ENCODE measurements around the gene LLCFC1.

LLCFC1 gene

DNA sequence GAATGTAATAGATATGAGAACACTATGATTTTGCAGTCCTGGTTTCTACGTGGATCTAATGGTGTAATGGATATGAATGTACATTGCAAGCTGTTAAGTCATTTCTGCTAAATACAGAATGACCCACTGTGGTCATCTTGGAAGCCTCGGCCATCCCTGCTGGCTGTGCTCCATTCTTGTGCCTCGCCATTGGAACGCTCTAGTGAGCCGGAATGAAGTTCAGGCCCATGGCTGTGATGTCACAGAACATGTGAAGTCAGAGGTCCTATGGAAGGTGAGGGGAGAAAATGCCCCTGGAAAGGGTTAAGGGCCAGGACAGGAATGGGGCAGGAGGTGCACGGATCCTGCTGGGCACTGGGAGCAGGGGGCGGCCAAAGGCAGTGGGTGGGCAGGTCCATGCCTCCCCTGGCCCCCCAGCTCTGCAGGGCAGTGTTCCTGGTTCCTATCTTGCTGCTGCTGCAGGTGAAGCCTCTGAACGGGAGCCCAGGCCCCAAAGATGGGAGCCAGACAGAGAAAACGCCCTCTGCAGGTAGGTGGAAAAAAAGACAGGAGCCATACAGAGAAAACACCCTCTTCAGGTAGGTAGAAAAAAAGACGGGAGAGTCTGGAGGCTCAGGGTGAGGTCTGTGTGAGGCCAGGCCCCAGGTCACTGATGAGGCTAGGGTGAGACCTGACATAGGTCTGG lies at the start of gene LLCFC1:
Gene LLCFC1 (plus strand): TSS at position 259 of the 685 bp plus-strand sequence. CDS start 138 bp downstream, at position 397.
- no peak for DNase-seq

DNA sequence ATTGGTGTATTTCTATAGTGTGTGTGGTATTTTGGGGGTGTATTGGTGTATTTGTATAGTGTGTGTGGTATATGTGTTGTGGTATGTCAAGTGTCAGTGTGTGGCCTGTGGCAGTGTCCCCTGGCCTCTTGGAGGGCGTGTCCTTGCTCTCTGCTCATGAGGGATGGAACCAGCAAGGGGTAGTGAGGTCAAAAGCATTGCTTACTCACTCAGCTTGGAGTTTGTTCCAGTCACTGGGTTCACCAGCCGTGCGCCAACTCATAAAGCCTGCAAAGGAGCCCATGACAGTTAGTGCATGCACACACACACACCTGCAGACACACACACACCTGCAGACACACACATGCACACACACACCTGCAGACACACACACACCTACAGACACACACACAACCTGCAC lies 49.5 kb upstream of the LLCFC1 start:
- DNase-seq, result no peak

DNA sequence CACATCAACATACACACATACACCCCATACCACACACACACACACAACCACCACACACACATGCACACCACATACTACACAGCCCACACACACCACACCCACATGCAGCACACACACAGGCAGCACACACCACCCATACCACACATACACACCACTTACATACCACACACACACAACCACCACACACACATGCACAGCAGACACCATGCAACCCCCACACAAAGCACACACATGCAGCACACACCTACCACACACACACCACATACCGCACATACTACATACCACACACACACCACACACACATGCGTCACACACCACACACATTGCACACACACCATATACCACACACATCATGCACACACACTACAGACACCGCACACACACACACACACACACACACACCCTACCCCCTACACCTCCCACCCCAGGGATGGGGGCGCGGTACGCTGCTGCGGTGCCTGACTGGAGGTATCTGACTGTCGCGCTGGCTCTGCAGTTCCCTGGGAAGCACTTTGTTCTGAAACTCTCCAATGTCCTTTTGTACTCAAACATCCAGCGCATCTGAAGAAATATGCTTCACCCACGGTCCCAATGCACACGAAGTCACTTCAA lies 48.3 kb upstream of the LLCFC1 start:
- DNase-seq, result no peak

DNA sequence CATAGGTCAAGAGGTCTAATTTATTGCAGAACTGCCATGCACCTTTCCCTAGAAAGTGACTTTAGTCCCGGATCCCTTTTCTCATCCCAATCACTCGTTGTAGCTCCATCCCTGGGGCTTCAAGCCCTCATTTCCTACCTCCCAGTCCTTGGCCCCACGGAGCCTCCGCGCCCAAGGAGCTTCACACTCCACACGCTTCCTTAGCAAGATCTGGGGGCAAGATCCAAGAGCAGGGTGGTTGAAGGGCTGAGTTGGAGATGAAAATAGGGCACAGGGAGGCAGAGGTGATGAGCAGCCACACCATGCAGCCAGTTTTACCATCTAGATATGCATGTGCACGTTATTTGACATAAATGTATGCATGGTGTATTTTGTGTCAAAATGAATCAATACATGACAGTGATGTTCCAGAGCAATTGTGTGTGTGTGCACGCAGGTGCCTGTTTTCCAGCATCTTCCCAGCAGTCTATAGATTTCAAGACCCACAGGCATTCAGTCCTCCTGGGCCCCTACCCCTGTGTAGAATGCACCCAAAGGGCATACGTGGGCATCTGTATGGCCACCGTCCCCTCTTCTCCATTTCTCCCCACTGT lies 47.7 kb upstream of the LLCFC1 start:
- no peak for DNase-seq

DNA sequence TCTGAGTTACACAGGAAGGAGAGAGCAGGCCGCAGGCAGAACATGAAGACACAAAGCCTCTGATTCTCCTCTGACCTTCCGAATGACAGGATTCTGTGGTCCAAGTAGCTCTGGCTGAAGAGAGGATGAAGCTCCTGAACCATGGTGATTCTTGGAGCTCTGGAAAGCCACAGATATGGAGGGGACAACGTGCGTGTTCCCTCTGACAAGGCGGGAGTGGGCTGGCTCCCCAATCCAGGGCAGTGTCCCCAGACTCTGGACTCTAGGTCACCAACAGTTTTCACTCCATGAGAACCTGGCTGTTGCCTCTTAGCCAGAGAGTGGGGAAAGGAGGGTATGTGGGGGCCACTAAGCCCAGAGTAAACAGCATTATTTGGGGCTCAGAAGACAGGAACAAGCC lies 46.3 kb upstream of the LLCFC1 start:
- no peak for DNase-seq

DNA sequence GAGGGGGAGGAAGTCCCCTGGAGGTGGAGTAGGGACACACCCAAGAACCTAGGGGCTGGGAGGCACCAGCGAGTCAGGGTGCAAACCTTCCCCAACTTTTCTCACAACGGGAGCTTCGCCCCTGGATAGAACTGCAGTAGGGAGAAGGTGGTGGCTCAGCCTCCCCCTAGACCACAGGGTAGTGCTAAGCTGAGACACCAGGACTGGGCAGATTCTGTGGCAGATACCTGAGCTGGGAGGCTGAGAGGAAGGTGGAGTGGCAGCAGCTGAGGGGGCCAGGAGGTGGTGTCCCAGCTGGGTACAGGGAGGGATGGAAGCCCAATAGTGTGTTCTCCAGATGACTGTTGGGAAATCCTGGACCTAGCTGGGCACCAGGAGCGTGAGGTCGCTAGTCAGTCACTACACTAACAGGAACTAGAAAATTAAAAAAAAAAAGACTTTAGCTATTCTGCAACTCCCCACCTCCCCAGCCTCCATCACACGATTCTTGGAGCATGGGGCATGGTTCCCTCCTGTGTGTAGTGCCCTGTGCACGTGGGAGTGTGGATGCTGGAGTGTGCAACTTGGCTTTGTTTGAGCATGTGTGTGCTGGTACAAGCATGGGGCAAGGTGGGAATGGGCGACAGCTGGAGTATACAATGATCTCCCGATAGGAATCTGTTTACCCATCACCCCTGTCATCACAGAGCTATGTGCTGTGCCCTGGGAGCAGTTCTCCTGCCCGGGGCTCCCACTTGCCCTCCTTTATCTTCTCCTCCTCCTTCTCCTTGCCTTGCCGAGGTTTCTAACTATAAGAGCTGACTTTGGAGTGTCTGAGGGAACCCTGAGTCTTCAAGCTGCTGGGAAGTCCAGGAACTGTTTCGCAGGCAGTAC lies 44.9 kb upstream of the LLCFC1 start:
- DNase-seq, result no peak

DNA sequence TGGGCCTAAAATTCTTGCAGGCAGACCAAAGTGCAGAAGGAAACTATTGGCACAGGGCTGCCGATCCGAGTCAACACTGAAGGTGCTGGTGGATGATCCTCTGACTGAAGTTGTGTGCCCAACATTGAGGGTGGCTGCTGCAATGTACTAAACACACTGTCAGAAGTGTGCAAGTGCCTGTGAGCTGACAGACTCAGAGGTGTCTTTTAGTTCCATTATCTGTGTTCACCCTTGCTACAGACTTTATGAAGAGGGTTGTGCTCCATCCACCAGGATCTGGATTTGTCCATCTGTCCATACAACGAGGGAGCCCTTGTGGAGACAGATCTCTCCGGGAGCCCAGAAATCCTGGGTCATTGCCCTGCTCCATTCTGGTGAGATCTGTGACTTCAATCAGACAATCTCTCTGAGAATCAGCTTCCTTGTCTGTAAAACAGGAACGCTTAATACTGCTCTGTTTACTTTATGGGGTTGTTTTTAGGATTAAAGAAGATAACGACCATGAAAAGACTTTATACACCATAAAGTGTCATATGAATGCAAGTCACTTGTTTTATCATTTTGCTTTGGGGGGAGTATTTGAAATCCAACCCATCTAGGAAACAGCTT lies 44.2 kb upstream of the LLCFC1 start:
- DNase-seq, result no peak

DNA sequence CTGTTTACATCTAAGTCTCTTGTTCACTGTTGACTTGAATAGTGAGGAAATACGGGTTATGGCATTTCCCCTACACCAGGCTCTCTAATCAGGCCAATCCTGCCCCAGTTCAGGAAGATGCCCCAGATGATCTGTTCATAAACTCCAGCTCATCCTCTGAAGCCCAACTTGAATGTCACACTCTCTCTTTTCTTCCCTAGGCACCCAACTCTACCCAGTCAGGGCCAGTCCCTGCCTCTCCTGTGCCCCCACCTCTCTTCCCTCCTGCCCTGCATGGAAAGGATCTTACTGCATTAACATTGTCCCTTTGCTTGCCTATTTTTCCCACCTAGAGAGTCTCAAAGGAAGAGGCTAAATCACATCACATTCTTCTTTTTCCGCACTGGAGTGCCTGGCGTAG lies 43.1 kb upstream of the LLCFC1 start:
- no peak for DNase-seq

DNA sequence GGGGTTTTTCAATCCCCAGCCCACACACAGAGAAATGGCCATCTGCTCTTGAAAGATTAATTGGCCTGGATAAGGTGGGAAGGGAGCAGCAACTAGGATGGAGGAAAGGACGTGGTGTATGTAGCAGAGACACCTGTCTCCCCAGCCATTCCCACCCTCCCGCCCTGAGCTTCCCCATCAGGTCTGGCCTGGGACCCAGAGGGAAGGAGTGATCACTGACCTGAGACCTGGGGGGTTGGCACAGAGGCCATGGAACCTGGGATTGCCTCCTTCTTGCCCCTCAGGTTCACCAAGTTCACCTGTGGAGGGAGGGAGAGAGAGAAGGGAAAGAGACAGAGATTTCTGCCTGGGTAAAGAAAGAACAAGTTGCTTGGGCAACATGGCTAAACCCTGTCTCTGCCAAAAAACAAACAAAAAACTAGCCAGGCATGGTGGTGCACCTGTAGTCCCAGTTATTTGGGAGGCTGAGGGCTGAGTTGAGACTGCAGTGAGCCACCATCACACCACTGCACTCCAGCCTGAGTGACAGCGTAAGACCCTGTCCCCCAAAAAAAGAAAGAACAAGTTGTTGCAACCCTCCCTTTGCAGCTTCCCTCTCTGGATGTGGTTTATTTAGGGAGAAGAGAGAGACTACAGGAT lies 42.4 kb upstream of the LLCFC1 start:
- DNase-seq, result no peak

DNA sequence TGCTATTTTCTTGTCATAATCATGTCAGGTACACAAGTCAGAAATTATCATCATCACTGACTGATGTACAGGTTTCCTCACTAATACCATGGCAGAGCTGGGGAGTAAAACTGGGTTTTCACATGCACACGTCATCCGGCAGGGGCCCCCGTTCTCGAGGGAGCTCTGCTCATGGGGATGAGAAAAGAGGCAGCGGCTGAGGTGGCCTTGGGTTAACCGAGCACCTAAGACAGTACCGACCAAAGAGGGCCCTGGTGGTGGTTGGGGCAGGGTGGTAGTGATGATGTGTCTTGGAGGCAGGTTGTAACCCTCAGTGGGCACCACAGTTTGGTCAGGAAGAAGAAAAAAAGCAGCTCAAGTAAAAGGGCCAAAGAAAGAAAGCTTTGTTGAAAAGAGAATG lies 41.6 kb upstream of the LLCFC1 start:
- DNase-seq, result no peak

DNA sequence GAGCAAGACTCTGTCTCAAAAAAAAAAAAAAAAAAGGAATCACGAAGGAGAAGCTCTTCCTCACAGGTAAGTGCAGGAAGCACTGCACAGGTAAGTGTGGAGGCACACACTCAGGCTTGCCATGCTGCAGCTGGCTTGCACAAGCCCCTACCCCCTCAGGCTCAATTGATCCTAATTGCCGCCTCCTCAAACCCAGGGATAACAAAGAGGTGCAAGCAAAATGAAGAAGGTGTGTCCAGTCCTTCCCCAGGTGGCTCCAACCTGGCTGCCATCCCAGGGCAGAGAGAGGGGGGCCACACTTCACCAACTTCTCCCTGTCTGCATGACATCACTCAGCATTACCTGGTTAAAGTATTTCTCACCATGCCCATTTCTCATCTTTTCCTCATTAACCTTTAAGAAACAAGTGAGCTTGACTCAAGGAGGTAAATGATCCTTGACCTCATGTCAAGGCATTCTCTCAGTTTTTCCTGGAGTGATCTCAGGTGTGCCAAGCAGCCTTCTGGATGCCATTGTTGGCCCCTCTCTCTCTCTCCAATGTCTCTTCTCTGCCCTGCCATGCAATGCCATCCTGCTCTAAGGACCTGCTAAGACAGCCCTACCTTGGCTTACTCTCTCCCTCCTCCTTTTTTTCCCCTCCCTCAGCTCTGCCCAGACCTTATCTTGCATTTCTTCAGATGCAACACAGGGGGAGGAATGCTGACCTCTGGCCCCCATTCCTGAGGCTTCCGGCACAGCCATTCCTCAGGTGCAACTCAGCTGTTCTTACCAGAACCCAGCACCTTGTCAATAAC lies 40.7 kb upstream of the LLCFC1 start:
- DNase-seq, result no peak

DNA sequence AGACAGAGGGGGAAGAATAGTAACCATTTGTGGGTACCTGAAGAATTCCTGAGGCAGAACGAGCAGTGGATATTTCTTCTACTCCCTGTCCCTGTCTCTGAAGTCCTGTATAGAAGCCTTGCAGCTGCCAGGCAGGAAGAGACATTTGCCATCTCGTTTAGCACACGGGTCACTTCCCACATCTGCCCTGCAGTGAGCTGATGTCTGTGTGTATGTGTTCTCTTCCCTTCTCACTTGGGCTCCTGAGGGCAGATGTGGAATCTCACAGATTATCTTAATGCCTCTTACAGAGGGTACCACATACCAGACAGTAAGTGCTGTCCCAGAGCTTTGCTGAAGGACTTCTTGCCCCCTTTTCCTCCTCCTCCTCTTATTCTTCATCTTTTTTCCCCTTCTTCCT lies 39.6 kb upstream of the LLCFC1 start:
- DNase-seq, result no peak

DNA sequence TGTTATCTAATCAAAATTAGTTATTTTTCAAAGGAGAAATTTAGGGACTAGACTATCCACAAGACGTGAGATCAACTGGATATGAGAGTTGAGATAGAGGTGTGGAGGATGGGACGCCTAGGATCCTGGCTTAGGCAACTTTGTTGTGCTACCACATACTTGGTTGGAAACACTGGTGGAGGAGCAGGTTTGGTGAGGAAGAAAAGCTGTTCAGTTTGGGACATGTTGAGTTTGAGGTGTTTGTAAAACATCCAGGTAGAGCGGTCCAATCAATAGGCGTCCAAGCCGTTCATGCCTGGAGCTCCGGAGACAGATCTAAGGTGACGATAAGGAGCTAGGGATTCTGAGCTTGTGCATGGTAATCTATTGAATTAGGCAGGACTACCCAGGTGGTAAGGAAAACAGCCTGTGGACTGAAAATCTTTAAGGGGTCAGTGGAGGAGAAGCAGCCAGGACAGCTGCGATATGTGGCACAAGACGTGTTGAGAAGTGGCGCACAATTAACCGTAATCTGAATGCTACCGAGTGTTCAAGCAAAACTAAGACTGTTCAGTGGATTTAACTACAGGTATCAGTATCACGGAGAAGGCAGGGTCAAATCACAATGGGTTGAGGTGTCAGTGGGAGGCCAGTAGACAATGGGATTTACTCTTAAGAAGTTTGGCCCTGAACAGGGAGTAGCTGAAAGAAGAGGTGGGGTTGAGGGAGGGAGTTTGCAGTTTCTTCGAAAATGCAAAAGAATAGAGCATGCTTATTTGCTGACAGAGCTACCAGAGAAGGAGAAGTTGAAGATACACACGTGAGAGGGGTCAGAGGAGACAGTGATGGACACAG lies 37.6 kb upstream of the LLCFC1 start:
- DNase-seq, result no peak

DNA sequence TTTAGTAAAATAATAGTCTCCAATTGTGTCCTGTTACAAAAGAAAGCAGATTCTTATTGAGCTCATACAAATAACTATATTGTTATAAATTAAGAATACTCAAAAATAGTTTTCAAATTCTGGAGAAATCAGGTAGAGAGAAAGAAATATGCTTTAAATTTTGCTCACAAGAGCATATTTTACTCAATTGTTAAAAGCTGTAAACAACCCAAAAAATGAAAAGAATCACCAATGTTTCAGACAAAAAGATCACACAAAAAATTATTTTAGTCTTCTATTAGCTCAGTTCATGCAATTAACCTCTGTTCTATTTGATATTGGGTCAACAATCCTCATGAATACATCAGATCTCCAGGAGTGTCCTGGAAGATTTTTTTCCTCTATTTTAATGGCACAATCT lies 35.2 kb upstream of the LLCFC1 start:
- DNase-seq, result no peak

DNA sequence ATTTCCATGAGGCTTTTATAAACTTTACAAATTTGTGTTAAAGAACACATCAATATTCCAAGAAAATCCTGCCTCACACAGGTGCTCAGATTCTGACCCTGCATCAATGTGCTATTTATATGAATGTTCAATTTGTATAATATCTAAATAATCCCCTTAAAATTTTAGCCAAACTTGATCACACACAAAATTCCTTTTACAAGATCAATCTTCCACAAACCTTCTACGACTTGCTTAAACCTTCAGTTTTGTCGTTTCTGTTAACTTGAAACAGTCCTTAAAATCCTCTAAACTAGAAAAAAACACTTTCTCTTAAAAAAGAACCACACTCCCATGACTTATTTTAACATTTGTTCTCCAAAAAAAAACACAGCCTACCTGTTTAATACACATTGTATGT lies 33.5 kb upstream of the LLCFC1 start:
- no peak for DNase-seq

DNA sequence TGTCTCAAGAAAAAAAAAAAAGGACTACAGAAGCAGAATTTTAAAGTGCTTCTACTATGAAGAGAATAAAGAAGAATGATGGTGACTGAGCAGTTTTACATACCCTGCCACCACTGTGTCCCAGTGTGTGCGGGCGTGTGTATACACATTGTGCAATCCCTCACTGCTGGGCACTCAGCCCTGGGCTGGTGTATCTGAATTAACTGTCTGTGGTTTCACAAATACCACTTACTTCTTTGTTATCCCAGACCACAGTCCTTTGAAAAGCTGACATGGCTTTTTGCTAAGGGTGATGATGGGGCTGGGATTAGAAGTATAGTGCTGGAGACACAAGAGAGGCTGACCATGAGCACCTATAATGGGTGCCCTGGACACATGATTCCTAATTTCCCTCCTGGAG lies 32.6 kb upstream of the LLCFC1 start:
- DNase-seq, result no peak

DNA sequence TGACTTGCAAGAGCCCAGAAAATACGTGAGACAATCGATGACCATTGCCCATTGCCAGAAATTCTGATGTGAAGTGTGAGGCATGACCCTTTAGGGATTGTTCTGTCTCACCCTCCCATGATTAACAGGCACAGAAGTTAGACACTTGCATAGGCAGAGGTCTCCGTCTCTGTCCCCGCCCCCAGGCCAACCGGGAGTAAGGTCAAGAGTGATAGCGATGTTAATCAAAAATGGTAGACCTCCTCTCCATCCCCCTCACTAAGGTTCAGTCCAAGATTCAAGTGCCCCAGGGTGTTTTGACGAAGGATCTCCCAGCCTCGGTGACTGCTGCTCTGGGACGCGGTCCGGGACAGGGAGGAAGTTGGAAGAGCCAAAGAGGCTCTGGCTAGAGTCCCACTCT lies 31.0 kb upstream of the LLCFC1 start:
- DNase-seq, result no peak

DNA sequence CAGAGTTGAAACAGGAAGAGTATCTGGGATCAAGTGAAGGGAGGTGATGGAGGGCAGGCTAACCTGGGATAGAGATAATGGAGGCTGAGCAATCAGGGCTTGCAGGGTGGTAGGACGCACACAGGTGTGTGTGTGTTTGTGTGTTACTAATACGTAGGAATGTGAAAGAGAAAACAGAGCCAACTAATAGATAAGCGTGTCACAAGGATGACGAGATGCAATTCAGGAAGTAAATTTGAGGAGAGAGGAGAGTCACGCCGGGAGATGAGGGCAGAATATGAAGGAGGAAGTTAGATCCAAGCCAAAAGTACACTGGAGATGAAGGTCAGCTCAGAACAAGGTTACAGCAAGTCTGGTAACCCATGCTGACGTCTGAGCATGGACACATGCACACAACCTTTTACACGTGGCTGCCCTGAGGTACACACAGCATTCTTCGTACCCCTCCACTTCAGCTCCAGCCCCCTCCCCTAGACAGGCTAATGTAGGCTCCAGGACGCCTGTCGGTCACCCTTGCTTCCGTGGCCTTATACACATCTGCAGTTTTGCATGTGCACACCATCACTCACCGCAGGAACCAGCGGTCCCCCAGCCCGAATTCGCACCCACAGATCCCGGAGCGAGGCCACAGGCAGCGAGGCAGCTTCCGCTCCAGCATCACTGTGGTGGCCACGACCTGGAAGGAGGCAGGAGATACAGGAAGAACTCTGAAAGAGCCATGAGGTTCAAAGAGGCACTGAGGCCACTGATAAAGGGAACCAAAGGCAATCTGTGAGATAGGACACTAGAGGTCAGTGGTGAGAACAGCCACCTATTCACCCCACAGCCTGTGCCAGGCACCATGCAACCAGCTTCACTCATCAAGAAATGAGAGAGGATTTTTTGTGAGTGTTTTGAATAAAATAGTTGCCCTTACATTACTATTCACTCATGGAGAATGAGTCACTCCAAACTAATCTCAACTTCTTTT lies 30.1 kb upstream of the LLCFC1 start:
- DNase-seq, result no peak

DNA sequence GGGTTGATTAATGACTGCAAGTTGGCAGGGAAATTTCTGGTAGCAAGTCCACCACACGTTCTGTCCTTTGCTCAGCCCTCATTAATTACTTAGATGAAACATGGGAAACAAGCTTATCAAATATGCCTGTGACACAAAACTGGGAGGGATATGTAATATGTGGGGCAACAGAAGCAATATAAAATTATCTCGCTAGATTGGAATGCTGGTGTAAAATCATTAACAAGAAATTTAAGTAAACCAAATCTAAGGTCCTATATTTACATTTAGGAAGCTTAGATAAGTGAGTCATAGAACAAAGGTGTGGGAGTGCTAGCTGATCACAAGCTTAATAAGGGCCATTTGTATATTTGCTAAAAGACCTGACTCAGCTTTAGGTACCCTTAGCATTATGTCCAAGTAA lies 29.3 kb upstream of the LLCFC1 start:
- no peak for DNase-seq

DNA sequence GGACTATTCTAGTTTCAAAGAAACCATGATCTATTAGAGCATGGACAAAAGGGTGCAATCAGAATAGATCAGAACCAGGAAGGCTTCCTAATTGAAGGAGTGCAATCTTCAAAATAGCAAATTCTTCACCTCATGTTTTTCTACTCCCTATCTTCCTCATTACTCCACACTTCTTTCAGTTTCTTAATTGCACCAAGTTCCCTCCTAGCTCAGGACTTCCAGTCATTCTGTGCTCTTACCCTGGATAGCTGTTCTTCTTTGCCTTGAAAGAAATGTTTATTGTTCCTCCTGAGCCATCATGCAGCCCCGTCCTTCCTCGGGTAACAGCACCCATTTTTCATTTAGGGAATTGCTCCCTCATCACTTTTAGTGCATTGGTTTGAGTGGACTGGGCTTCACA lies 28.8 kb upstream of the LLCFC1 start:
- DNase-seq, result no peak

Measured in activated naive CD4-positive, alpha-beta T cell treated with Interleukin-2 at 50 U/mL for 16 hours (primary cell).